HEK293T (cell line): ENCODE results near the gene FAM53C.

Experiments
- ARNT ChIP-seq: fragments of 450-650 bp; IDR thresholded peaks from 2 replicates; pipeline ENCODE4 v1.6.1; 2017; ENCODE audit warnings: mild to moderate bottlenecking
- FOXK2 ChIP-seq: fragments of 450-650 bp; IDR thresholded peaks from 2 replicates; pipeline ENCODE4 v1.6.1; 2016; ENCODE audit warnings: mild to moderate bottlenecking
- HDGF ChIP-seq: fragments of 450-650 bp; IDR thresholded peaks from 2 replicates; pipeline ENCODE4 v1.6.1; 2017; ENCODE audit warnings: antibody characterized with exemption, borderline replicate concordance
- LEF1 ChIP-seq: fragments of 450-650 bp; IDR thresholded peaks from 2 replicates; pipeline ENCODE4 v1.6.1; 2017; ENCODE audit warnings: mild to moderate bottlenecking, borderline replicate concordance
- SP1 ChIP-seq: fragments of 450-650 bp; IDR thresholded peaks from 2 replicates; pipeline ENCODE4 v1.6.1; 2017
- SUZ12 ChIP-seq: fragments of 450-650 bp; IDR thresholded peaks from 2 replicates; pipeline ENCODE4 v1.6.1; 2016; ENCODE audit warnings: mild to moderate bottlenecking
- TARDBP ChIP-seq: fragments of 450-650 bp; IDR thresholded peaks from 2 replicates; pipeline ENCODE4 v1.6.1; 2016

DNA sequence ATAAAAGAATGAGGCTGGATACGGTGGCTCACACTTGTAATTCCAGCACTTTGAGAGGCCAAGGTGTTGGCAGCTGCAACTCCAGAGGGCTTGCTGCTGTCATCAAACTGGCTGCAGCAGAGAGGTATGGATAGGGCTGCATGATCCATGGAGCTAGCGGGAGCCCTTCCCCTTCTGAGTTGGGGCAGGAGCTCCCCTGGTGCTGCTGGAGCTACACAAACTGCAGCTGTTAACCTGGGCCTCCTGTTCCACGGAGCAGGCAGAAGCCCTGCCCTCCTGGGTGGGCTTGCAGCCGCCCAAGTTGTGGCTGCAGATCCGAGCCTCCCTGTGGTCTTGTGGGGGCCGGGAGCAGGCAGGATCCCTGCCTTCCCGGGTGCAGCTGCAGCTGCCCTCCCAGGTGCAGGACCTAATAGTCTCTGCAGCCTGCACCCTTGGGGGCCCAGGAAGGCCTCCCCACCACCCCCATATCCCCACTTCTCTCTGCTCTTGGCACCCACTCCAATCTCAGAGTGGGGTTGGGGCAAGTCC, 22.3 kb upstream of the FAM53C start:
- TF ChIP-seq ARNT (no peak), SP1 (no peak), TARDBP (no peak), HDGF (no peak), FOXK2 (no peak), SUZ12 (no peak), LEF1 (no peak)
